Calu3 (cell line): ENCODE results near the gene FAM111A. TPM values are rescaled to one million over a fixed set of nuclear protein-coding genes. Genes with fewer than 3 reads are reported as not detected.

Source experiments
- BruUV-seq: library from RNA; stranded (reverse); fragments of 400-500 nt; replicated peaks from 2 replicates; lab custom pipeline; 2021; lab: Mats Ljungman, UMichigan
- CTCF ChIA-PET: fragments of 300-600 bp; sonication (Branson Sonifier 250); formaldehyde crosslinking; loops from one replicate; lab custom pipeline; 2022; ENCODE audit warnings: antibody characterized with exemption; lab: Charles Lee
- DNase-seq: peaks from one replicate; pipeline ENCODE4 v3.0.0; 2022
- H3K27ac Mint-ChIP-seq: one replicate; pipeline ENCODE4 v1.8.0; 2022; ENCODE audit warnings: mixed read lengths; ENCODE audit not compliant: unreplicated experiment
- H3K27me3 Mint-ChIP-seq: one replicate; pipeline ENCODE4 v1.8.0; 2022; ENCODE audit warnings: mixed read lengths; ENCODE audit not compliant: unreplicated experiment
- H3K36me3 Mint-ChIP-seq: one replicate; pipeline ENCODE4 v1.8.0; 2022; ENCODE audit warnings: mild to moderate bottlenecking, moderate library complexity, mixed read lengths; ENCODE audit not compliant: insufficient read depth, unreplicated experiment
- H3K4me1 Mint-ChIP-seq: one replicate; pipeline ENCODE4 v1.8.0; 2022; ENCODE audit warnings: mild to moderate bottlenecking, low read depth, mixed read lengths; ENCODE audit not compliant: unreplicated experiment
- H3K4me3 Mint-ChIP-seq: one replicate; pipeline ENCODE4 v1.8.0; 2022; ENCODE audit warnings: mild to moderate bottlenecking, low read depth, moderate library complexity, mixed read lengths; ENCODE audit not compliant: unreplicated experiment
- H3K9me3 Mint-ChIP-seq: one replicate; pipeline ENCODE4 v1.8.0; 2022; ENCODE audit warnings: low read depth, mixed read lengths; ENCODE audit not compliant: unreplicated experiment
- CTCF ChIP-seq: fragments of 200-600 bp; IDR thresholded peaks from one replicate; pipeline ENCODE4 v1.8.0; 2022; ENCODE audit warnings: antibody characterized with exemption; ENCODE audit not compliant: unreplicated experiment
- intact Hi-C: fragments of 100-400 bp; cut with micrococcal nuclease; formaldehyde crosslinking; loops from one replicate; pipeline ENCODE4 v1.10.0; 2022; ENCODE audit not compliant: unreplicated experiment
- total RNA-seq: library from RNA; stranded (reverse); gene quantifications from 2 replicates; pipeline ENCODE4 v1.2.3, GENCODE V29; 2022

FAM111A gene
- total RNA-seq, 1 experiment from 2014 or later: 87.9 TPM

GRCh38 chr11:59141191-59141590 lies 1.5 kb upstream of the FAM111A start:
- BruUV-seq: no TSS peak
- Mint-ChIP-seq H3K27me3 (no peaks in the 10 kb centered on the region), H3K27ac (peak overlapping the region; percentile 93), H3K9me3 (no peaks in the 10 kb centered on the region), H3K4me3 (peak overlapping the region; percentile 97), H3K4me1 (peaks cover 35% of the 10 kb centered on the region), H3K36me3 (peaks cover 44% of the 10 kb centered on the region)
- TF ChIP-seq CTCF: no peak
- DNase-seq: no peak
- intact Hi-C loops: loop anchor here (10.0 kb wide), 1 partner anchor 216 kb away; no protein-coding TSS in a partner anchor
- CTCF ChIA-PET: no interaction called here

- Mint-ChIP-seq H3K9me3 (no peaks in the 10 kb centered on the region), H3K27ac (peak overlapping the region; percentile 93), H3K27me3 (no peaks in the 10 kb centered on the region), H3K4me1 (peaks cover 39% of the 10 kb centered on the region), H3K4me3 (peak overlapping the region; percentile 97), H3K36me3 (peaks cover 44% of the 10 kb centered on the region)
- TSS peak; percentile 66 for BruUV-seq
- no peak for TF ChIP-seq CTCF
- intact Hi-C loops: loop anchor here (2.0 to 10.0 kb wide), 2 partner anchors 35 to 217 kb away; partner anchors contain the start of gene FAM111B
- no peak for DNase-seq
- CTCF ChIA-PET: interaction anchor here (1.0 to 1.7 kb wide), 3 partner anchors 13 to 35 kb away, joined by 3 to 12 read pairs (median 10); partner anchors contain the start of gene FAM111B
Measured at GRCh38 chr11:59141673-59142460, 789 bp upstream of the FAM111A start.

DNA sequence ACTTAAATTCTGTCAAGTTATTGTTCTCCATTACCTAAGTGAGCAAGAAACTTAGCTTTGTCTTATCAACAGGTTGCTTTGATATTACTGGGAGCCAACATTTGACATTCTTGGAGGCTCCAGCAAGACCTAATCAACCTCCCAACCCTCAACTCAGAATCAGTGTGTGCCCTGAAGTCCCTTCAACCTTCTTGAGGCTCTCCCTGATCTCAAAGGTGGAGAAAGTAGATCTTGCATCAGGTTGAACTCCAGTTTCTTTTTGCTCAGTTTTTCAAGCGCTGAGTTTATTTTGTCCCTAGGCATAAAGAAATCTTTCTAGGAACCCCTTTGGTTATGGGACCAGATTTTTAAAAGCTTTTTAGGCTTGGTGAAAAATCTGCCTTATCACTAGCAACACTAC lies 1.4 kb downstream of the FAM111A start:
- no peak for TF ChIP-seq CTCF
- DNase-seq: no peak
- CTCF ChIA-PET: interaction anchor here (0.6 to 3.0 kb wide), 4 partner anchors 14 to 42 kb away, joined by 4 to 22 read pairs (median 10); partner anchors contain the start of gene DTX4
- Mint-ChIP-seq H3K9me3 (no peaks in the 10 kb centered on the region), H3K27me3 (no peaks in the 10 kb centered on the region), H3K4me3 (peak overlapping the region; percentile 97), H3K36me3 (peaks cover 45% of the 10 kb centered on the region), H3K27ac (peak overlapping the region; percentile 93), H3K4me1 (peaks cover 50% of the 10 kb centered on the region)
- no TSS peak for BruUV-seq
- intact Hi-C loops: loop anchor here (10.0 kb wide), 1 partner anchor 219 kb away; no protein-coding TSS in a partner anchor

DNA sequence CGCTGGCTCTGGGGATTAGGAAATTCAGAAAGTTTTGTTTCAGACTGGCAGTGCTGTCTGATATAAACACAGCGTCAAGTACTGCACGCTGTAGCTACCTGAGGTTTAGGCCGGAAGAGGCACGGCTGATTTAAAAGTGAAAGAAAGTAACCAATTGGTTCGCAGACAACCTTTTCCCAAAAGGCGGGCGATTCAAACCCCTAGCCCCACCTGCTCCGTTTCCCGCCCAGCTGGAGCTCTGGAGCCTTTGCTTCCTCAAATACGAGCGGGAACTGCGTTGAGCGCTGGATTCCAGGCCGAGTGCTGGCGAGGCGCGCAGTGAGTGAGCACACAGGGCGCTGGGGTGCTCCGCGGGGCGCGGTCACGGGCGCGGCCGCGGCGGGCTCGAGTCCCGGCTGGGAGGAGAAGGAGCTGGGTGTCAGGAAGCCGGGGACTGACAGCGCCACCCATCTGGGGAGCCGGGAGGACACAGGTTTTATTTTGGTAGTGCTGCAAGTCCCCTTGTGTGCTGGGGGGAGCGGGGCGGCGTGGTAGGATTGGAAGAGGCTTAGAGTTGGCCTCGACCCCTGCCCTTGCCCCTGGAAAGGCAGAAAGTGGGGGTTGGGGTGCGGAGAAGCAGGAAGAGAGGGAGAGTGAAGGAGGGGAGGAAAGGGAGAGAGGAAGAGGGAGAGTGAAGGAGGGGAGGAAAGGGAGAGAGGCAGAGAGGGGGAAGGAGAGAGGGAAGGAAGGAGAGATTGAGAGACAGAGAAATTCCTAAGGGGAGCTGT lies 2.1 kb downstream of the FAM111A start:
- Mint-ChIP-seq H3K4me1 (peaks cover 50% of the 10 kb centered on the region), H3K27me3 (no peaks in the 10 kb centered on the region), H3K4me3 (peak overlapping the region; percentile 97), H3K36me3 (peaks cover 48% of the 10 kb centered on the region), H3K9me3 (no peaks in the 10 kb centered on the region), H3K27ac (peak overlapping the region; percentile 93)
- BruUV-seq: no TSS peak
- TF ChIP-seq CTCF: no peak
- peak; percentile 88 for DNase-seq
- CTCF ChIA-PET: interaction anchor here (0.6 to 3.0 kb wide), 6 partner anchors 13 to 471 kb away, joined by 3 to 22 read pairs (median 6); partner anchors contain the start of gene DTX4
- intact Hi-C loops: loop anchor here (10.0 kb wide), 1 partner anchor 220 kb away; no protein-coding TSS in a partner anchor
